ENCODE results near the gene F7.

DNA sequence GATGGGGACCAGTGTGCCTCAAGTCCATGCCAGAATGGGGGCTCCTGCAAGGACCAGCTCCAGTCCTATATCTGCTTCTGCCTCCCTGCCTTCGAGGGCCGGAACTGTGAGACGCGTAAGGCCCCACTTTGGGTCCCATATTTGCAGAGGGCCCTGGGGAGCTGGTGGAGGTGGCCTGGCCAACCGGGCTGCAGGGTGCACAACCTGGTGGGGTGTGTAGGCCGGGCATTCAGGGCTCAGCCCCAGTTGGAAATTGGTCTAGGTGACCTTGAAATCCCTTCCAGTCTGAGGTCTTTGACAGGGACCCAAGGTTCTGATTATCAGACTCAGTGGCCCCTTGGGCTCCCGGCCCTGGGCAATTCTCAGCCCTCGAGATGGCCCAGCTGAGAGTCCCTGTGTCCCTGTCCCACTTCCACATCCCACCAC, 8.3 kb downstream of the F7 start:
- TF ChIP-seq ZBTB44 (tag by site-specific recombination; IDR thresholded peaks at IDR 0.05) (no peak), EGR2 (tag by site-specific recombination; IDR thresholded peaks at IDR 0.05; ENCODE audit: low read depth) (no peak), ZNF140 (tag by site-specific recombination; IDR thresholded peaks at IDR 0.05) (no peak), ZNF211 (tag by site-specific recombination; IDR thresholded peaks at IDR 0.05; ENCODE audit: low read depth) (no peak), ZNF292 (tag by site-specific recombination; IDR thresholded peaks at IDR 0.05; ENCODE audit: borderline replicate concordance, low read depth) (no peak), KLF10 (tag by site-specific recombination; IDR thresholded peaks at IDR 0.05) (no peak), ZNF174 (tag by site-specific recombination; IDR thresholded peaks at IDR 0.05) (no peak), ZNF350 (tag by site-specific recombination; IDR thresholded peaks at IDR 0.05) (no peak), MYNN (tag by site-specific recombination; IDR thresholded peaks at IDR 0.05; ENCODE audit: borderline replicate concordance) (no peak), ZNF274 (IDR thresholded peaks at IDR 0.05; ENCODE audit: low read length) (no peak), ZNF274 (tag by site-specific recombination; IDR thresholded peaks at IDR 0.05; ENCODE audit: borderline replicate concordance) (no peak), ZBTB20 (tag by site-specific recombination; IDR thresholded peaks at IDR 0.05) (no peak)
- TF ChIP-seq, protein P1, sequence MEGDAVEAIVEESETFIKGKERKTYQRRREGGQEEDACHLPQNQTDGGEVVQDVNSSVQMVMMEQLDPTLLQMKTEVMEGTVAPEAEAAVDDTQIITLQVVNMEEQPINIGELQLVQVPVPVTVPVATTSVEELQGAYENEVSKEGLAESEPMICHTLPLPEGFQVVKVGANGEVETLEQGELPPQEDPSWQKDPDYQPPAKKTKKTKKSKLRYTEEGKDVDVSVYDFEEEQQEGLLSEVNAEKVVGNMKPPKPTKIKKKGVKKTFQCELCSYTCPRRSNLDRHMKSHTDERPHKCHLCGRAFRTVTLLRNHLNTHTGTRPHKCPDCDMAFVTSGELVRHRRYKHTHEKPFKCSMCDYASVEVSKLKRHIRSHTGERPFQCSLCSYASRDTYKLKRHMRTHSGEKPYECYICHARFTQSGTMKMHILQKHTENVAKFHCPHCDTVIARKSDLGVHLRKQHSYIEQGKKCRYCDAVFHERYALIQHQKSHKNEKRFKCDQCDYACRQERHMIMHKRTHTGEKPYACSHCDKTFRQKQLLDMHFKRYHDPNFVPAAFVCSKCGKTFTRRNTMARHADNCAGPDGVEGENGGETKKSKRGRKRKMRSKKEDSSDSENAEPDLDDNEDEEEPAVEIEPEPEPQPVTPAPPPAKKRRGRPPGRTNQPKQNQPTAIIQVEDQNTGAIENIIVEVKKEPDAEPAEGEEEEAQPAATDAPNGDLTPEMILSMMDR (tag by site-specific recombination; IDR thresholded peaks at IDR 0.05) = no peak
- TF ChIP-seq, protein P2, sequence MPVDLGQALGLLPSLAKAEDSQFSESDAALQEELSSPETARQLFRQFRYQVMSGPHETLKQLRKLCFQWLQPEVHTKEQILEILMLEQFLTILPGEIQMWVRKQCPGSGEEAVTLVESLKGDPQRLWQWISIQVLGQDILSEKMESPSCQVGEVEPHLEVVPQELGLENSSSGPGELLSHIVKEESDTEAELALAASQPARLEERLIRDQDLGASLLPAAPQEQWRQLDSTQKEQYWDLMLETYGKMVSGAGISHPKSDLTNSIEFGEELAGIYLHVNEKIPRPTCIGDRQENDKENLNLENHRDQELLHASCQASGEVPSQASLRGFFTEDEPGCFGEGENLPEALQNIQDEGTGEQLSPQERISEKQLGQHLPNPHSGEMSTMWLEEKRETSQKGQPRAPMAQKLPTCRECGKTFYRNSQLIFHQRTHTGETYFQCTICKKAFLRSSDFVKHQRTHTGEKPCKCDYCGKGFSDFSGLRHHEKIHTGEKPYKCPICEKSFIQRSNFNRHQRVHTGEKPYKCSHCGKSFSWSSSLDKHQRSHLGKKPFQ (tag by site-specific recombination; IDR thresholded peaks at IDR 0.05) = no peak
- TF ChIP-seq, protein P3, sequence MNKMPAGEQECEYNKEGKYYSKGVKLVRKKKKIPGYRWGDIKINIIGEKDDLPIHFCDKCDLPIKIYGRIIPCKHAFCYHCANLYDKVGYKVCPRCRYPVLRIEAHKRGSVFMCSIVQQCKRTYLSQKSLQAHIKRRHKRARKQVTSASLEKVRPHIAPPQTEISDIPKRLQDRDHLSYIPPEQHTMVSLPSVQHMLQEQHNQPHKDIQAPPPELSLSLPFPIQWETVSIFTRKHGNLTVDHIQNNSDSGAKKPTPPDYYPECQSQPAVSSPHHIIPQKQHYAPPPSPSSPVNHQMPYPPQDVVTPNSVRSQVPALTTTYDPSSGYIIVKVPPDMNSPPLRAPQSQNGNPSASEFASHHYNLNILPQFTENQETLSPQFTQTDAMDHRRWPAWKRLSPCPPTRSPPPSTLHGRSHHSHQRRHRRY (tag by site-specific recombination; IDR thresholded peaks at IDR 0.05) = no peak

Measured in HEK293 (cell line).